ENCODE results near the gene FOXN1. TPM values are rescaled to one million over a fixed set of nuclear protein-coding genes. Genes with fewer than 3 reads are reported as not detected.
A peak's percentile ranks its signal among the peaks of the same experiment; 100 is the strongest.

The FOXN1 gene
- total and polyA plus RNA-seq, 2 of the 4 experiments (the other 2 are of a cell fraction) = not detected

GRCh38 chr17:28478712-28479615 is 27.2 kb upstream of the FOXN1 start:
- Histone ChIP-seq H2BK120ac (ENCODE audit: low read depth, low read length) (no peak overlapping the region), H4K8ac (ENCODE audit: low read depth in 2 of 2, low read length in 2 of 2) (no peak overlapping the region), H4K91ac (ENCODE audit: insufficient read depth, low read depth, low read length) (no peak overlapping the region), H2BK5ac (ENCODE audit: low read depth, low read length, poor library complexity, severe bottlenecking) (no peak overlapping the region), H3K56ac (ENCODE audit: extremely low read depth, insufficient read depth, low read length) (no peak overlapping the region), H3K9me1 (ENCODE audit: insufficient read depth, low read length) (no peaks in the 10 kb centered on the region), H3K4ac (ENCODE audit: low read depth, low read length) (no peak overlapping the region), H4K20me1 (ENCODE audit: insufficient read depth, low read length) (no peaks in the 10 kb centered on the region), H3K18ac (ENCODE audit: low read depth, low read length) (no peak overlapping the region), H3K23ac (ENCODE audit: low read depth, low read length) (no peak overlapping the region), H3K4me3 (ENCODE audit: insufficient read depth, low read depth, low read length) (no peak overlapping the region), H3K9ac (ENCODE audit: low read depth, low read length) (no peak overlapping the region), H3K27me3 (ENCODE audit: control insufficient read depth, insufficient read depth, low read length) (peaks cover 45% of the 10 kb centered on the region), H3K9me3 (ENCODE audit: control insufficient read depth, insufficient read depth, low read length) (no peaks in the 10 kb centered on the region), H2AK9ac (replicated peaks; ENCODE audit: low read depth, low read length, poor library complexity) (no peak overlapping the region), H2AFZ (replicated peaks; ENCODE audit: low read length, poor library complexity) (no peak overlapping the region), H3K4me1 (ENCODE audit: control insufficient read depth, insufficient read depth, low read length) (no peaks in the 10 kb centered on the region; the same call in 1 of the 2 replicates), H2BK15ac (ENCODE audit: low read depth, low read length) (no peak overlapping the region), H3K27ac (ENCODE audit: insufficient read depth, low read length) (no peak overlapping the region), H2BK20ac (ENCODE audit: low read depth, low read length) (no peak overlapping the region), H3K4me2 (ENCODE audit: low read depth, low read length) (no peak overlapping the region), H2AK5ac (ENCODE audit: low read depth, low read length) (no peak overlapping the region), H3K79me1 (ENCODE audit: low read depth in 1 of 2, low read length in 2 of 2) (no peaks in the 10 kb centered on the region), H3K14ac (replicated peaks; ENCODE audit: low read depth, low read length) (no peak overlapping the region), H4K5ac (ENCODE audit: low read depth, low read length) (no peak overlapping the region), H3K36me3 (ENCODE audit: control insufficient read depth, insufficient read depth, low read length) (no peaks in the 10 kb centered on the region)
- TF ChIP-seq RFX5 (IDR thresholded peaks at IDR 0.05; ENCODE audit: low read depth, low read length) = no peak
- TF ChIP-seq, protein P1, sequence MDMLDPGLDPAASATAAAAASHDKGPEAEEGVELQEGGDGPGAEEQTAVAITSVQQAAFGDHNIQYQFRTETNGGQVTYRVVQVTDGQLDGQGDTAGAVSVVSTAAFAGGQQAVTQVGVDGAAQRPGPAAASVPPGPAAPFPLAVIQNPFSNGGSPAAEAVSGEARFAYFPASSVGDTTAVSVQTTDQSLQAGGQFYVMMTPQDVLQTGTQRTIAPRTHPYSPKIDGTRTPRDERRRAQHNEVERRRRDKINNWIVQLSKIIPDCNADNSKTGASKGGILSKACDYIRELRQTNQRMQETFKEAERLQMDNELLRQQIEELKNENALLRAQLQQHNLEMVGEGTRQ (IDR thresholded peaks at IDR 0.05; ENCODE audit: low read depth, low read length) = no peak
- no peak for TF ChIP-seq RAD21 (IDR thresholded peaks at IDR 0.05; ENCODE audit: low read length)
- TF ChIP-seq MAFK (IDR thresholded peaks at IDR 0.05; ENCODE audit: low read depth, low read length) = no peak
- no peak for TF ChIP-seq NFE2L2 (IDR thresholded peaks at IDR 0.05; ENCODE audit: low read depth, low read length)
- no peak for TF ChIP-seq CEBPB (IDR thresholded peaks at IDR 0.05; ENCODE audit: low read depth, low read length)
- TF ChIP-seq MAZ (IDR thresholded peaks at IDR 0.05; ENCODE audit: borderline replicate concordance, low read depth, low read length) = no peak
- TF ChIP-seq CHD1 (IDR thresholded peaks at IDR 0.05; ENCODE audit: low read depth, low read length) = no peak
- TF ChIP-seq ELK1 (IDR thresholded peaks at IDR 0.05; ENCODE audit: borderline replicate concordance, low read depth, low read length) = no peak
- ATAC-seq (ENCODE audit: low read depth) = peak; percentile 36
- BruUV-seq (replicated peaks) = no TSS peak
- CTCF ChIA-PET = interaction anchor here (0.6 kb wide), 1 partner anchor 87 kb away, joined by 5 read pairs; no protein-coding TSS in a partner anchor
- no CpG with 5 or more reads among the region's 3 CpGs for WGBS, 2 experiments (ENCODE audit: extremely low coverage in 2 of 2, insufficient read length in 1 of 2)
- in situ Hi-C loops (cut with MboI; ENCODE audit: low sequenced_read_pairs) (no loop called here), intact Hi-C loops (cut with micrococcal nuclease) (no loop called here), dilution Hi-C loops (cut with HindIII; ENCODE audit: low sequenced_read_pairs, unreplicated experiment) (no loop called here)
- peak; percentile 5 for DNase-seq
- POLR2A ChIA-PET (ENCODE audit: unreplicated experiment) = no interaction called here
